ENCODE measurements around the gene PTP4A1.

The PTP4A1 gene

GRCh38 chr6:63546697-63547096, 25.6 kb upstream of the PTP4A1 start:
- Histone ChIP-seq H3K27ac (no peak overlapping the region), H3K36me3 (ENCODE audit: insufficient read depth, low read length) (no peaks in the 10 kb centered on the region), H3K4me3 (no peak overlapping the region), H3K9ac (ENCODE audit: insufficient read length) (no peak overlapping the region), H3K9me3 (ENCODE audit: low read depth, low read length) (no peaks in the 10 kb centered on the region)
- no peak for DNase-seq (ENCODE audit: low read depth, low spot score)
- TF ChIP-seq POLR2AphosphoS5 (IDR thresholded peaks at IDR 0.05; ENCODE audit: borderline replicate concordance, low read depth, low read length) (no peak), FOXP2 (optimal IDR thresholded peaks at IDR 0.05; ENCODE audit: control extremely low read depth, extremely low read length, insufficient read depth) (no peak), EZH2 (IDR thresholded peaks at IDR 0.05) (no peak)

DNA sequence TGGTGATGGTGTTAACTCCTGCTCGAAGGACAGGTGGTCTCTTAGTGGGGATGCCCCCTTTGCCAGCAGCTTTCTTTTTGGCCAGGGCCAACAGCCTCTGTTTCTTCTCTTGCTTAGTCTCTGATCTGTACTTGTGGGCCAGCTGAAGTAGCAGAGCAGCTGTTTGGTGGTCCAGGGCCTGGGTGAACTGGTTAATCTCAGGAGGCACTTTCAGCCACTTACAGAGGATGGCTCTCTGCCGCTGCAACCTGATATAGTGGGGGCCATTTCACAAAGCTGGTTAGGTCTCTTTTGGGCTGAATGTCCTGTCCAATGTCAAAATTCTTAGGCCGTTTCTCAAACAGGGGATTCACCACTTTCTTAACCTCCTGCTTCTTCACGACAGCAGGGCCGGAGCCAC, 23.2 kb upstream of the PTP4A1 start:
- no peak for DNase-seq (ENCODE audit: low read depth, low spot score)
- no peak overlapping the region for H3K4me3 ChIP-seq
- no peak overlapping the region for H3K9ac ChIP-seq (ENCODE audit: insufficient read length)
- H3K9me3 ChIP-seq (ENCODE audit: low read depth, low read length): no peaks in the 10 kb centered on the region
- H3K36me3 ChIP-seq (ENCODE audit: insufficient read depth, low read length): no peaks in the 10 kb centered on the region
- no peak overlapping the region for H3K27ac ChIP-seq
- TF ChIP-seq POLR2AphosphoS5 (IDR thresholded peaks at IDR 0.05; ENCODE audit: borderline replicate concordance, low read depth, low read length): no peak
- TF ChIP-seq FOXP2 (optimal IDR thresholded peaks at IDR 0.05; ENCODE audit: control extremely low read depth, extremely low read length, insufficient read depth): no peak
- TF ChIP-seq EZH2 (IDR thresholded peaks at IDR 0.05): no peak

GRCh38 chr6:63553208-63553607, 19.1 kb upstream of the PTP4A1 start:
- TF ChIP-seq POLR2AphosphoS5 (IDR thresholded peaks at IDR 0.05; ENCODE audit: borderline replicate concordance, low read depth, low read length): no peak
- TF ChIP-seq EZH2 (IDR thresholded peaks at IDR 0.05): no peak
- no peak for TF ChIP-seq FOXP2 (optimal IDR thresholded peaks at IDR 0.05; ENCODE audit: control extremely low read depth, extremely low read length, insufficient read depth)
- Histone ChIP-seq H3K27ac (no peak overlapping the region), H3K9ac (ENCODE audit: insufficient read length) (no peak overlapping the region), H3K9me3 (ENCODE audit: low read depth, low read length) (no peaks in the 10 kb centered on the region), H3K36me3 (ENCODE audit: insufficient read depth, low read length) (no peaks in the 10 kb centered on the region), H3K4me3 (no peak overlapping the region)
- DNase-seq (ENCODE audit: low read depth, low spot score): no peak

DNA sequence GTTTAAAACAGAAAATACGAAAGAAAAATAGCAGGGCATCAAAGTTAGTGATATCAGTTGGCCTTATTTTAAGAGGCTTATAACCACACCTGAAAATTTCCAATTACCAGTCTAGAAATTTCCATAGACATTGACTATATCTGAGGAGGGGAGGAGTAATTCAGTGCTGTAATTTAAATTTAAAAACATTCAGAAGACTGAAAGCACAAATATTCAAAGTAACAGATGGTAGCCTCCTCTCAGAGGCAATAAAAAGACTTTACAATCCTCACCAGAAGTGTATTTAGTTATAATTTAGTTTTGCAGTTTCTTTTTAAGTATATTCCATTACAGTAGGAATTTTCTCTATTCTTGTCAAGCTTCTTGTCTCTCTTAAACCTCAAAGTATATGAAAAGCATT, 18.4 kb upstream of the PTP4A1 start:
- Histone ChIP-seq H3K36me3 (ENCODE audit: insufficient read depth, low read length) (no peaks in the 10 kb centered on the region), H3K27ac (no peak overlapping the region), H3K9ac (ENCODE audit: insufficient read length) (no peak overlapping the region), H3K9me3 (ENCODE audit: low read depth, low read length) (no peaks in the 10 kb centered on the region), H3K4me3 (no peak overlapping the region)
- TF ChIP-seq FOXP2 (optimal IDR thresholded peaks at IDR 0.05; ENCODE audit: control extremely low read depth, extremely low read length, insufficient read depth) (no peak), POLR2AphosphoS5 (IDR thresholded peaks at IDR 0.05; ENCODE audit: borderline replicate concordance, low read depth, low read length) (no peak), EZH2 (IDR thresholded peaks at IDR 0.05) (no peak)
- no peak for DNase-seq (ENCODE audit: low read depth, low spot score)

GRCh38 chr6:63554782-63555181, 17.5 kb upstream of the PTP4A1 start:
- Histone ChIP-seq H3K27ac (no peak overlapping the region), H3K36me3 (ENCODE audit: insufficient read depth, low read length) (no peaks in the 10 kb centered on the region), H3K9me3 (ENCODE audit: low read depth, low read length) (no peaks in the 10 kb centered on the region), H3K4me3 (no peak overlapping the region), H3K9ac (ENCODE audit: insufficient read length) (no peak overlapping the region)
- no peak for DNase-seq (ENCODE audit: low read depth, low spot score)
- TF ChIP-seq EZH2 (IDR thresholded peaks at IDR 0.05) (no peak), FOXP2 (optimal IDR thresholded peaks at IDR 0.05; ENCODE audit: control extremely low read depth, extremely low read length, insufficient read depth) (no peak), POLR2AphosphoS5 (IDR thresholded peaks at IDR 0.05; ENCODE audit: borderline replicate concordance, low read depth, low read length) (no peak)

DNA sequence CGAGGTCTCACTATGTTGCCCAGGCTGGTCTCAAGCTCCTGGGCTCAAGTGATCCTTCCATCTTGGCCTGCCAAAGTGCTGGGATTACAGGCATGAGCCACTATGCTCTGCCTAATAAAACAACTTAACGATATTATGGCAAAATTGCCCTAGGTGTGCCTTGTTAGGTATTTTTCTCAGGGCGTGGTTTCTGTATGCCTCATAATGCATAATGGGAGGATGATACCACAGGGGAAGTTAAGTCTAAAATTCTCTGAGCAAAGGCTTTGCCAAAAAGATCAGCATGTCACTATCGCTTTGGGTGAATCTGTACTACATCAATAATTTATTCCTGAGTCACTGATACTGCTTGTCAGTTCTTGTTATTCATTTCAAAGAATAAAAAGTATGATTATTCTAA, 15.9 kb upstream of the PTP4A1 start:
- DNase-seq (ENCODE audit: low read depth, low spot score): no peak
- Histone ChIP-seq H3K27ac (no peak overlapping the region), H3K4me3 (no peak overlapping the region), H3K9me3 (ENCODE audit: low read depth, low read length) (no peaks in the 10 kb centered on the region), H3K36me3 (ENCODE audit: insufficient read depth, low read length) (no peaks in the 10 kb centered on the region), H3K9ac (ENCODE audit: insufficient read length) (no peak overlapping the region)
- TF ChIP-seq FOXP2 (optimal IDR thresholded peaks at IDR 0.05; ENCODE audit: control extremely low read depth, extremely low read length, insufficient read depth) (no peak), EZH2 (IDR thresholded peaks at IDR 0.05) (no peak), POLR2AphosphoS5 (IDR thresholded peaks at IDR 0.05; ENCODE audit: borderline replicate concordance, low read depth, low read length) (no peak)

DNA sequence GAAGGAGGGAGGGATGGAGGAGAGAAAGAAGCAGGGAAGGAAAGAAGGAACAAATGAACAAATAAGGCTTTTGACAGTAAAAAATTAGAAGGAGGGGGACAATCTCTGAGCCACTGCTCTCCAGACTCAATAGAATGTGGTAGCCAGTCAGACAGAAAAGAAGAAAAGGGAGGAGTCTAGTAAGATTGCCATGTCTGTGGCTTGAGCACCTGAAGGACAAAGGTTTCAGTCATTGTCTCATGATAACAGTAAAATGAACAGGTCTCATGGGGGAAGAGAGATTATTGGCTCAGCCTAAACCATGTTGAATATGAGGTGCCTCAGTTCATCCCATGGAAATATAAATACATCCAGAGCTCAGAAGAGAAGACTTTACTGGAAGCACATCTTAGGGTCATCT, 14.0 kb upstream of the PTP4A1 start:
- no peak for TF ChIP-seq FOXP2 (optimal IDR thresholded peaks at IDR 0.05; ENCODE audit: control extremely low read depth, extremely low read length, insufficient read depth)
- no peak for TF ChIP-seq POLR2AphosphoS5 (IDR thresholded peaks at IDR 0.05; ENCODE audit: borderline replicate concordance, low read depth, low read length)
- TF ChIP-seq EZH2 (IDR thresholded peaks at IDR 0.05): no peak
- Histone ChIP-seq H3K4me3 (no peak overlapping the region), H3K27ac (no peak overlapping the region), H3K9ac (ENCODE audit: insufficient read length) (no peak overlapping the region), H3K9me3 (ENCODE audit: low read depth, low read length) (no peaks in the 10 kb centered on the region), H3K36me3 (ENCODE audit: insufficient read depth, low read length) (no peaks in the 10 kb centered on the region)
- DNase-seq (ENCODE audit: low read depth, low spot score): no peak

- H3K4me3 ChIP-seq: no peak overlapping the region
- no peak overlapping the region for H3K27ac ChIP-seq
- no peaks in the 10 kb centered on the region for H3K36me3 ChIP-seq (ENCODE audit: insufficient read depth, low read length)
- TF ChIP-seq EZH2 (IDR thresholded peaks at IDR 0.05): no peak
- no peak for TF ChIP-seq POLR2AphosphoS5 (IDR thresholded peaks at IDR 0.05; ENCODE audit: borderline replicate concordance, low read depth, low read length)
- no peak for TF ChIP-seq FOXP2 (optimal IDR thresholded peaks at IDR 0.05; ENCODE audit: control extremely low read depth, extremely low read length, insufficient read depth)
- H3K9me3 ChIP-seq (ENCODE audit: low read depth, low read length): no peaks in the 10 kb centered on the region
- DNase-seq (ENCODE audit: low read depth, low spot score): no peak
- H3K9ac ChIP-seq (ENCODE audit: insufficient read length): no peak overlapping the region
Observed at GRCh38 chr6:63560801-63561287, 11.4 kb upstream of the PTP4A1 start.

GRCh38 chr6:63561288-63561687, 11.0 kb upstream of the PTP4A1 start:
- DNase-seq (ENCODE audit: low read depth, low spot score): no peak
- no peak overlapping the region for H3K27ac ChIP-seq
- H3K36me3 ChIP-seq (ENCODE audit: insufficient read depth, low read length): no peaks in the 10 kb centered on the region
- H3K9me3 ChIP-seq (ENCODE audit: low read depth, low read length): no peaks in the 10 kb centered on the region
- TF ChIP-seq FOXP2 (optimal IDR thresholded peaks at IDR 0.05; ENCODE audit: control extremely low read depth, extremely low read length, insufficient read depth): no peak
- no peak for TF ChIP-seq EZH2 (IDR thresholded peaks at IDR 0.05)
- TF ChIP-seq POLR2AphosphoS5 (IDR thresholded peaks at IDR 0.05; ENCODE audit: borderline replicate concordance, low read depth, low read length): no peak
- no peak overlapping the region for H3K9ac ChIP-seq (ENCODE audit: insufficient read length)
- no peak overlapping the region for H3K4me3 ChIP-seq
